ENCODE measurements around the gene ROR2.
"Not testable (repeated sequence)": the region's sequence is repeated elsewhere in the genome, so short reads cannot be mapped to it uniquely, and the experiment has no call there.

ROR2 gene

DNA sequence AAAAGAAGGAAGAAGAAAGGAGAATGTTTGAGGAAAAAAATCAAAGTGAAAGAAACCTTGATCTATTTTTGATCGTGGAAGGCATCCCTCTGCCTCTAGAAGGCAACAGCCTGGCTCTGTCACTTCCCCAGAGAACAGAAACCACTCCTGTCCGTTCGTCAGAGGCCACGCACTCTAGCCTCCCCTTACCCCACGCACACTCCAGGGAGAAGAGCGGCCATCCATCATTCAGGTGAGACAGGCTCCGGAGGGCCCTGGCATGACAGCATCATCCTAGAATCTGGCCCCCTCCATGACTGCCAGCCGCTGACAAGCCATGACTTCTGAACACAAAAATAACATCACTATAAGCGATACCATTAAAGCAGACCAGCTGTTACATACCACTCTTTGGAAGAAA is 135.8 kb downstream of the ROR2 start:
- no peak for DNase-seq

GRCh38 chr9:91813176-91813795 is 136.7 kb downstream of the ROR2 start:
- DNase-seq = no peak

GRCh38 chr9:91812191-91812590 is 137.8 kb downstream of the ROR2 start:
- no peak for DNase-seq

GRCh38 chr9:91811024-91811909 is 138.8 kb downstream of the ROR2 start:
- DNase-seq = no peak

GRCh38 chr9:91810286-91810905 is 139.6 kb downstream of the ROR2 start:
- DNase-seq = no peak

DNA sequence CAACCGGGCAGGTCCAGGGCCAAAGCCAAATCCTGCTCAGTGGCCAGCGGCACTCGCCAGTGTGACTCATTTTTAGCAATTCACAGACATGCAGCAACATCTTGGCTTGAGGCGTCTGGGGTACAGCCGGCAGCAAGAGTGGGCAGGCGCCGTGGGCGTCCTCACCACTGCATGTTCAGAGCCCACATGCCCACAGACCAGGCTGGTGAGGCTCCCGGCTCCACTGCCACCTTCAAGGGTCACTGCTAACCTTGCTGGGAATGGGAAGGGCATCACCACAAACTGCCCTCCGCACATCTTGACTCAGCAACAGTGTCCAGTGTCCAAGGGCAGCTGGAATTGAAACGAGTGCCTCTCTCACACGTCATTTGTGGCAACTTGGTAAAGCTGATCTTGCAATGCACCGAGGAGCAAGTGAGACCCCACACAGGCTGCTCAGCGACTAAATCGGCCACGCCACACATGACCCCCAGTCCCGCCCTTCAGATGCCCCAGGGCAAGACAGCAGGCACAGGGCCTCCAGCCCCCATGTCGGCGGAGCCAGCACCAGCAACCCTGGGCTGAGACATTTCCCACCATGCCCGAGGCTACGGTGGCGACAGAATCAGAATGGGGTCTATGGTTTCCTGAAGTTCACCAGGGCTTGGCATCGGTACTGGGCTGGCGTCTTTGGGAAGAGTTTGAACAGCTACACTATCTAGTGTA is 140.3 kb downstream of the ROR2 start:
- DNase-seq = no peak

DNA sequence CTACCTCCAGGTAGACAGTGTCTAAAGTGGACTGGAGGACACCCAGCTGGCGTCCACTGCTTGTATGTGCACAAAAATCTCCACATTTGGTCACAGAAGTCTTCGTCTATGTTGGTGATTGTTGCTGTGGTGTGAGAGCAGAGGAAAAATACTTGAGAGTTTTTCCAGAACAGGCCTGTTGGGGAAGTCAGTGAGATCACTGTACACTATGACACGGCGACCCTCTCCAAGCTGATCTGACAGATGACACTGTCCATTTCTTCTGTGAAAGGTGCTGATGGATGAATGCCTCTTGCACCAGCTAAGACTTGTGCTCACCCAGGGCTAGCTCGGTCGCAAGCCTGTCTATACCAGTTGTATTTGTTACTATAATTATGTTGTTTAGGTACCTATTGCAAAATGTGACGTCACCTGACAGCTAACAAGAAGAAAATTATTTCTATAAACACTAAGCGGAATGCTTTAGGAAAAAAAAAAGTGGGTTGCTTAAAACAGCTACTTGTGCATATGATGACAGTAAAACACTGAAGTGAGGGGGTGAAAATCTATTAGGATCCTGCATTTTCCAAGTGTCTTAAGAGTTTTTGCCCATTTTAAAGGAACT is 142.3 kb downstream of the ROR2 start:
- DNase-seq = no peak

DNA sequence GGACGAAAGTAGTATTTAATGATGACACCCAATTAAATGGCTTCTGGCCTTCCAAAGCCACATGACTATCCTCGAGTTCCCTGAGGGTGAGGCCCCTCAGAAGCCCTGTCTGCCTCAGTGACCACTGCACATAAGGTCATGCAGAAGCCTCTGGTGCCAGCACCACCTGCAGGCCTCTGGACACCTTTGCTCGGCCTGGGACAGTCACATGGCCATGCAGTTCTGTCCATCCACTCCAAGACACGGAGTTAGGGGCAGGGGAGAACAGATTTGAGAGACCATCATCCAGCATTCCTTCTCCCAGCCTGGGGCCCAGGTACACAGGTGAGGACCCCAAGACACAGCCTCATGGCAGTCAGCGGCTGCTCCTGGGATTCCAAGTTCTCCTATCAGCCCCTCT is 145.0 kb downstream of the ROR2 start:
- no peak for DNase-seq

DNA sequence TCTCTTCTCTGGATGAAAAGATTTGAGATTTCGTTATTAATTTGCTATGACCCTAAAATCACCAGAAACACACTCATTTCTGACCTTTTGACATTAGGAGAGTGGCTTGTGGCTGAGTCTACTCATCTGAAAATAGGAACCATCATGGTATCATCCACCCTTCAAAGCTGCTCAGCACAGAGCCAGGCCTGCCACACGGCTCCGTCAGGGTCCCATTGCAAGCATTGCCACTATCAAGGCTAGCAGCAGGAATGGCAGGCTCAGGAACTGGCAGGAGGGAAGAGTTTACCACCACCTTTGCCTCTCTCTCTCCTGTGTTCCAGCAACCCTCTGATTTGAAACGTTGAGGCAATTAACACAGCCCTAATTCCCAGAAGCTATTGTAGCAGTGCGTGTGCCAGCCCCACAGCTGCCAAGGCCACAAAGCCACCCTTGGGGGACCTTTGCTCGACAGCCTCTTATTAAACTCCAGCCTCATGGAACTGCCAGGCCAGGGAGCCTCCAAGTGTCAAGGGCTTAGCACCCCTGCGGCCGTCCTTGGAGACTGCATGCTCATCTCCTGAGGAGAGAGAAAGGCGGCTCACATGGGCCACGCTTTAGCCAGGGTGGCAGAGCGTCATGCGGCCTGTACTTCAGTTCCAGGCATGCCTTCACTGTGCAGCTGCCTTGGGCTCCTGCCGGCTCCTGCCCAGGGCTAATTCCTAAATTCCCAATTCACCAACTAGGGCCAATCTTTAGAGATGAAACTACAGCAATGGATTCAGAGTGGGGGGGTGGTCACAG is 145.9 kb downstream of the ROR2 start:
- no peak for DNase-seq

DNA sequence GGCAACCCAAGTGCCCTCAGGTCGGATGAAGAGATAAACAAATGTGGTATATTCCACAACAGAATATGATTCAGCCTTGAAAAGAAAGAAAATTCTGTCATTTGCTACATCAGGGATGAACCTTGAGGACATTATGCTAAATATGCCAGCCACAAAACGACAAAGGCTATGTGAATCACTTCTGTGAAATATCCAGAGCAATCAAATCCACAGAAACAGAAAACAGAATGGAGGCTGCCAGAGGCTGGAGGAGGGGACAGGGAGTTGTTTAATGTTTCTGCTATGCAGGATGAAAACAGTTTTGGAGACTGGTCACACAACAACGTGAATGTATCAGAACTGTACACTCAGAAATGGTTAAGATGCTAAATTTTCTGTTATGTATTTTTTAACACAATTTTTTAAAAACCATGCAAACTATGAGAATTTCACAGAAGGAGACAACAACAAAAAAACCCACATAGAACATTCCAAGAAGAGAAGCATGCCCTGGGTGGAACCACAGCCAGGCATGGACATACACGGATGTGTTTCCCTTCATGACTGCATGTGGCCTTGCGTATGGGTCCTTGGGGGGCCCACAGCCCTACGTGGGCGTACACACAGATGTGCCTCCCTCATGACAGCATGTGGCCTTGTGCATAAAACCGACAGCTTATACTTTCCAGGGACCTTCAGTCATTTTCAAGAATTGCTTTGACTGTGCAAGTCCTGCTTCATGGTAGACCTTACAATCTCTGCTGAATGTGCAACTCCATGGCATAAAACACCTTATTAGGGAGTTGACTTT is 146.7 kb downstream of the ROR2 start:
- no peak for DNase-seq

GRCh38 chr9:91802391-91802790 is 147.6 kb downstream of the ROR2 start:
- no peak for DNase-seq

- no peak for DNase-seq
Measured at GRCh38 chr9:91800473-91801030, 149.5 kb downstream of the ROR2 start.

DNA sequence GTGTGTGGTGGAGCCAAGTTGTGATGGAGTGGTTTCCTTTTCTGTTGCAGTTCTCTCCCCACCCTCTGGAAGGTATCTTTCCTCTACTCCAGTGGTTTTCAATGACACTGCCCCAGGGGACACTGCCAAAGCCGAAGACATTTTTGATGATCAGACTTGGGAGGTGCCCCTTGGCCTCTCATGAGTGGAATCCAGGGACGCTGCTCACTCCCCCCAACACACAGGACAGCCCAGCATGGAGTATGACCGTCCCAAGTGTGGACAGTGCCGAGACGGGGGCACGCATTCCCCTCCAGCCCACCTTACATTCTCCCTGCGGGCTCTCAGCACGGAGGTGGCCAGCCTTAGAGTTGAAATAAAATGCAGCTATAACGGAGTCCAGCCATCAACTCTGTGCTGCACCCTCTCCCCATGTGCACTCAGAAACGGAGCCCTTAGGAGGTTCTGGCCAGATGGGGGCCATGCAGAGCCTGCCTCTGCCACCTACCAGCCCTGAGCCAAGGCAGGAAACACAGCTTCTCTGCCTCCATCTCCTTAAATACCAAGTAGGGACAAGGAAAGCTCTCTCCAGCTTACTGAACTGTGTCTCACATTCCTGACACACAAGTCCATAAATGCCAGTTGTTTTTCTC is 150.8 kb downstream of the ROR2 start:
- DNase-seq = no peak

GRCh38 chr9:91798273-91799112 is 151.5 kb downstream of the ROR2 start:
- peak; percentile 68 for DNase-seq

- not testable (repeated sequence) for DNase-seq
Measured at GRCh38 chr9:91797517-91797916, 152.5 kb downstream of the ROR2 start.

- DNase-seq = peak; percentile 48
Measured at GRCh38 chr9:91796516-91796915, 153.5 kb downstream of the ROR2 start.

- DNase-seq = no peak
Measured at GRCh38 chr9:91795598-91796241, 154.3 kb downstream of the ROR2 start.

- DNase-seq = not testable (repeated sequence)
Measured at GRCh38 chr9:91793371-91793770, 156.7 kb downstream of the ROR2 start.

GRCh38 chr9:91790917-91791316 is 159.1 kb downstream of the ROR2 start:
- no peak for DNase-seq
